ENCODE measurements around the gene CIDEB.

The CIDEB gene

DNA sequence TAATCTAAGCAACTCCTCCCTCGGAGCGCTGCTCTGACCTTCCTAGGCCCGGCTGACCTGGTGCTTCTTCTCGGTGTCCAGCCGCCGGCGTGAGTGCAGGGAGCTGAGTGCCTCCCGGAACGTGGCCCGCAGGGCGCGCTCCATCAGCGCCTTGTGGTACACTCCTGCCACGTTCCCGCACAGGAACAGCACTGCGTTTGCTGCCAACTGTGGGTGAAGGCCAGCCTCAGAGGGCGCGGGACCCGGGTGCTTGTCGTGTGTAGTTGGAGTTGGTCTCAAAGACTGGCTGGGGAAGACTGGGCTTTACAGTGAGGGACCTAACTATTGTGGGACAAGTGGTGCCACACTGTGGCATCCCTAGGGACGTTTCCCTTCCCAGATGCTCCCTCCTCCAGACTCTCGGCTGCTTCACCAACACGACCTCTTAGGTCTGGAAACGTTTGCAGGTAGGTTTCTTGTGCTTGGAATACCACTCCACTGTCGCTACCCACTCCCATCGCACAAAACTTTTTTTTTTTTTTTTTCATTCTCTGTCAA is 24.0 kb upstream of the CIDEB start:
- H3K27me3 ChIP-seq (replicated peaks; ENCODE audit: insufficient read depth, low read length) = no peaks in the 10 kb centered on the region
- H3K4me3 ChIP-seq (ENCODE audit: low read length) = no peak overlapping the region
- no peaks in the 10 kb centered on the region for H3K36me3 ChIP-seq (replicated peaks; ENCODE audit: insufficient read depth, low read length)

DNA sequence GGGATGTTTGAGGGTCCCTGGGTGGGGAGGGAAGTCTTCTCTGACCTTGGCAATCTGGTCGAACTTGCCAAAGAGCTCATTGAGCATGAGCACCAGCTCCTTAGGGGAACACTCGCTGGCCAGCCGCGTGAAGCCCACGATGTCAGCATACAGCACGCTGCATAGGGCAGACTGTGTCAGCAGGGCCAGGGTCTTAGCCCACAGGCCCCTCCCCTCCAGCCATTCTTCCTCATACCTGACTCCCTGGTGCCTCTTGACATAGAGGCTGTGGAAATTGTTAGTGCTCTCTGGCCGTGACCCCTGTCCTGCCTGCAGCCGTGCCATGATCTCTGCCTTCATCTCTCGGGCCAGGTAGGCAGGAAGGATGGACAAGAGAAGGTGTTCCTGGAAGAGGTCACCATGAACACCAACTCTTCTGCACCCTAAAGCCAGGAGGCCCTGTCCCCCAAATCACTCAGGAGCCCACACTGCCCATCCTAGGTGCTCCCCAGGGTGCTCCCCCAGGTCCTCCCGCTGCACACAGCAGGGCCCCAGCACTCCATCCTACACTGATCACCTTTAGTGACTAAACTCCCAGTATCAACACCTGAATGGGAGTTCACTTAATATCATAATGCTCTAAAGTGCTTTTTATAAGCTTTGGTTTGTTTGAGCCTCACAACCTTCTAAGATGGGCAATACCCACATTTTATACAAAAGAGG is 23.3 kb upstream of the CIDEB start:
- Histone ChIP-seq H3K4me1 (ENCODE audit: low read length) (0 out of 2 replicates have a peak, but pooled peaks cover 3% of the 10 kb centered on the region), H3K27me3 (replicated peaks; ENCODE audit: insufficient read depth, low read length) (no peaks in the 10 kb centered on the region), H3K4me3 (ENCODE audit: low read length) (no peak overlapping the region), H3F3A (ENCODE audit: insufficient read depth, low read length) (no peaks in the 10 kb centered on the region), H3K4me2 (ENCODE audit: low read depth, low read length) (no peak overlapping the region), H3K79me2 (ENCODE audit: low read length) (no peaks in the 10 kb centered on the region), H3K9me2 (replicated peaks; ENCODE audit: insufficient read depth, low read length) (no peaks in the 10 kb centered on the region), H4K20me1 (ENCODE audit: insufficient read depth, low read length) (no peaks in the 10 kb centered on the region), H3K9ac (ENCODE audit: low read length) (no peak overlapping the region), H3K36me3 (replicated peaks; ENCODE audit: insufficient read depth, low read length) (no peaks in the 10 kb centered on the region), H3K27ac (ENCODE audit: low read length) (no peak overlapping the region), H3K9me3 (replicated peaks; ENCODE audit: insufficient read depth, low read length) (no peaks in the 10 kb centered on the region), H2AFZ (ENCODE audit: low read length) (no peak overlapping the region)
- DNase-seq = no peak
- TF ChIP-seq, protein P1, sequence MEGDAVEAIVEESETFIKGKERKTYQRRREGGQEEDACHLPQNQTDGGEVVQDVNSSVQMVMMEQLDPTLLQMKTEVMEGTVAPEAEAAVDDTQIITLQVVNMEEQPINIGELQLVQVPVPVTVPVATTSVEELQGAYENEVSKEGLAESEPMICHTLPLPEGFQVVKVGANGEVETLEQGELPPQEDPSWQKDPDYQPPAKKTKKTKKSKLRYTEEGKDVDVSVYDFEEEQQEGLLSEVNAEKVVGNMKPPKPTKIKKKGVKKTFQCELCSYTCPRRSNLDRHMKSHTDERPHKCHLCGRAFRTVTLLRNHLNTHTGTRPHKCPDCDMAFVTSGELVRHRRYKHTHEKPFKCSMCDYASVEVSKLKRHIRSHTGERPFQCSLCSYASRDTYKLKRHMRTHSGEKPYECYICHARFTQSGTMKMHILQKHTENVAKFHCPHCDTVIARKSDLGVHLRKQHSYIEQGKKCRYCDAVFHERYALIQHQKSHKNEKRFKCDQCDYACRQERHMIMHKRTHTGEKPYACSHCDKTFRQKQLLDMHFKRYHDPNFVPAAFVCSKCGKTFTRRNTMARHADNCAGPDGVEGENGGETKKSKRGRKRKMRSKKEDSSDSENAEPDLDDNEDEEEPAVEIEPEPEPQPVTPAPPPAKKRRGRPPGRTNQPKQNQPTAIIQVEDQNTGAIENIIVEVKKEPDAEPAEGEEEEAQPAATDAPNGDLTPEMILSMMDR (IDR thresholded peaks at IDR 0.05; ENCODE audit: low read length) = no peak
- TF ChIP-seq EZH2phosphoT487 (IDR thresholded peaks at IDR 0.05; ENCODE audit: low read length) = no peak
- TF ChIP-seq EZH2 (optimal IDR thresholded peaks at IDR 0.05; ENCODE audit: low read depth, low read length) = no peak

More for the DNA sequence above, 24.0 kb upstream of the CIDEB start:
- H3K4me2 ChIP-seq (ENCODE audit: low read depth, low read length) = no peak overlapping the region
- no peak overlapping the region for H3K27ac ChIP-seq (ENCODE audit: low read length)
- H2AFZ ChIP-seq (ENCODE audit: low read length) = no peak overlapping the region
- H3K9me2 ChIP-seq (replicated peaks; ENCODE audit: insufficient read depth, low read length) = no peaks in the 10 kb centered on the region
- H3K4me1 ChIP-seq (ENCODE audit: low read length) = 0 out of 2 replicates have a peak, but pooled peaks cover 3% of the 10 kb centered on the region
- no peak overlapping the region for H3K9ac ChIP-seq (ENCODE audit: low read length)
- no peaks in the 10 kb centered on the region for H3K9me3 ChIP-seq (replicated peaks; ENCODE audit: insufficient read depth, low read length)
- TF ChIP-seq, protein P1 (IDR thresholded peaks at IDR 0.05; ENCODE audit: low read length) = no peak
- TF ChIP-seq EZH2 (optimal IDR thresholded peaks at IDR 0.05; ENCODE audit: low read depth, low read length) (no peak), EZH2phosphoT487 (IDR thresholded peaks at IDR 0.05; ENCODE audit: low read length) (no peak)
- H4K20me1 ChIP-seq (ENCODE audit: insufficient read depth, low read length) = no peaks in the 10 kb centered on the region
- DNase-seq = no peak
- H3K79me2 ChIP-seq (ENCODE audit: low read length) = no peaks in the 10 kb centered on the region
- no peaks in the 10 kb centered on the region for H3F3A ChIP-seq (ENCODE audit: insufficient read depth, low read length)

DNA sequence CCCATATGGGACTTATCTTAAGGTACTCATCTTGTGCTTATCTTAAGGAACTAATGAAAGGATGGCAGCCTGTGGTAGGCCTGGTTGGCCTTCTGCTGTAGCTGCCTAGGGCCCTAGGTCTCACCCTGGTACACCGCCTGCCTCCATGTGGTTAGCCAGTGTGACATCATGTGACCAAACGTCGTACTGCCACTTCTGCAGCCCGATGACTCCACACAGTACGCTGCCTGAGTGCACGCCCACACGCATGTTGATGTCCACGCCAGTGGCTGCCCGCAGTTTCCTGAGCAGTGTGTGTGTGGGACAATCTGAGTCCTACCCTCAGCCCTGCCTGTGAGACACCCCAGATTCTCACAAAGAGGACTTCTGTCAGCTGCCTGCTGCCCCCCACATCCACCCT is 22.0 kb upstream of the CIDEB start:
- H3K9me2 ChIP-seq (replicated peaks; ENCODE audit: insufficient read depth, low read length) = no peaks in the 10 kb centered on the region
- H3K4me2 ChIP-seq (ENCODE audit: low read depth, low read length) = no peak overlapping the region
- 0 out of 2 replicates have a peak, but pooled peaks cover 3% of the 10 kb centered on the region for H3K4me1 ChIP-seq (ENCODE audit: low read length)
- H2AFZ ChIP-seq (ENCODE audit: low read length) = no peak overlapping the region
- H3K9ac ChIP-seq (ENCODE audit: low read length) = no peak overlapping the region
- no peak overlapping the region for H3K27ac ChIP-seq (ENCODE audit: low read length)
- no peak for DNase-seq
- no peaks in the 10 kb centered on the region for H3K9me3 ChIP-seq (replicated peaks; ENCODE audit: insufficient read depth, low read length)
- no peaks in the 10 kb centered on the region for H3K79me2 ChIP-seq (ENCODE audit: low read length)
- H3K27me3 ChIP-seq (replicated peaks; ENCODE audit: insufficient read depth, low read length) = no peaks in the 10 kb centered on the region
- H3K36me3 ChIP-seq (replicated peaks; ENCODE audit: insufficient read depth, low read length) = no peaks in the 10 kb centered on the region
- H4K20me1 ChIP-seq (ENCODE audit: insufficient read depth, low read length) = no peaks in the 10 kb centered on the region
- H3F3A ChIP-seq (ENCODE audit: insufficient read depth, low read length) = no peaks in the 10 kb centered on the region
- no peak overlapping the region for H3K4me3 ChIP-seq (ENCODE audit: low read length)
- TF ChIP-seq EZH2 (optimal IDR thresholded peaks at IDR 0.05; ENCODE audit: low read depth, low read length) (no peak), EZH2phosphoT487 (IDR thresholded peaks at IDR 0.05; ENCODE audit: low read length) (no peak)
- TF ChIP-seq, protein P1 (IDR thresholded peaks at IDR 0.05; ENCODE audit: low read length) = no peak

Measured in MM.1S (cell line).